Non-pigmented ciliary epithelial cell (primary cell): ENCODE results near the gene MAB21L3.
"Not testable (repeated sequence)": the region's sequence is repeated elsewhere in the genome, so short reads cannot be mapped to it uniquely, and the experiment has no call there.

Experiments
- DNase-seq: peaks from one replicate; pipeline ENCODE4 v3.0.0-alpha.2; 2010; ENCODE audit warnings: low read depth

The MAB21L3 gene

GRCh38 chr1:116138277-116138792 is 27.1 kb downstream of the MAB21L3 start:
- no peak for DNase-seq

- DNase-seq = no peak
These were observed 28.5 kb downstream of the MAB21L3 start for GRCh38 chr1:116139592-116140134.

GRCh38 chr1:116144151-116144550 is 33.0 kb downstream of the MAB21L3 start:
- no peak for DNase-seq

GRCh38 chr1:116146447-116147113 is 35.4 kb downstream of the MAB21L3 start:
- not testable (repeated sequence) for DNase-seq

GRCh38 chr1:116147114-116147510 is 35.9 kb downstream of the MAB21L3 start:
- no peak for DNase-seq

GRCh38 chr1:116147972-116148371 is 36.8 kb downstream of the MAB21L3 start:
- no peak for DNase-seq

GRCh38 chr1:116148967-116149366 is 37.8 kb downstream of the MAB21L3 start:
- DNase-seq = no peak

- no peak for DNase-seq
These were observed 39.2 kb downstream of the MAB21L3 start for GRCh38 chr1:116150368-116150767.

GRCh38 chr1:116151739-116152576 is 40.8 kb downstream of the MAB21L3 start:
- DNase-seq = peak; percentile 20

GRCh38 chr1:116152577-116152943 is 41.4 kb downstream of the MAB21L3 start:
- no peak for DNase-seq

GRCh38 chr1:116152950-116153691 is 41.9 kb downstream of the MAB21L3 start:
- DNase-seq = no peak

GRCh38 chr1:116153692-116154031 is 42.5 kb downstream of the MAB21L3 start:
- DNase-seq = no peak

- DNase-seq = no peak
These were observed 43.3 kb downstream of the MAB21L3 start for GRCh38 chr1:116154536-116154935.

GRCh38 chr1:116157096-116157495 is 45.9 kb downstream of the MAB21L3 start:
- DNase-seq = no peak

GRCh38 chr1:116159177-116159576 is 48.0 kb downstream of the MAB21L3 start:
- no peak for DNase-seq

- no peak for DNase-seq
These were observed 48.4 kb downstream of the MAB21L3 start for GRCh38 chr1:116159611-116160010.

- no peak for DNase-seq
These were observed 50.2 kb downstream of the MAB21L3 start for GRCh38 chr1:116161390-116161789.

GRCh38 chr1:116161877-116162390 is 50.7 kb downstream of the MAB21L3 start:
- no peak for DNase-seq

- DNase-seq = no peak
These were observed 52.3 kb downstream of the MAB21L3 start for GRCh38 chr1:116163533-116163932.

- DNase-seq = no peak
These were observed 53.0 kb downstream of the MAB21L3 start for GRCh38 chr1:116164150-116164549.

GRCh38 chr1:116164604-116165368 is 53.6 kb downstream of the MAB21L3 start:
- no peak for DNase-seq
